Endothelial cell of umbilical vein (primary cell): Measurements from ENCODE around the gene OSBP2. TPM values are rescaled to one million over a fixed set of nuclear protein-coding genes. Genes with fewer than 3 reads are reported as not detected.

ENCODE experiments used
- BruUV-seq: library from RNA; stranded (reverse); fragments of 400-500 nt; replicated peaks from 2 replicates; lab custom pipeline; 2021; lab: Mats Ljungman, UMichigan
- CTCF ChIA-PET: fragments of 300-600, 350-600 bp; sonication (Branson Sonifier 250); formaldehyde crosslinking; loops from one replicate; lab custom pipeline; 2021; ENCODE audit warnings: antibody characterized with exemption, inconsistent platforms; lab: Charles Lee
- POLR2A ChIA-PET: fragments of 300-600, 350-600 bp; sonication (Branson Sonifier 250); formaldehyde crosslinking; loops from one replicate; lab custom pipeline; 2021; ENCODE audit warnings: antibody characterized with exemption, inconsistent platforms; lab: Charles Lee
- DNase-seq: peaks from one replicate; pipeline ENCODE4 v3.0.0-alpha.2; 2011; ENCODE audit warnings: low read depth, low spot score
- FAIRE-seq: peaks from 2 replicates; lab custom pipeline; 2011; peaks lifted over from hg19 to GRCh38; lab: Jason Lieb, UNC
- H2AFZ ChIP-seq: 2 replicates; pipeline ENCODE4 v1.6.0; 2012; ENCODE audit warnings: low read depth, low read length, control low read depth, inconsistent platforms
- H3K27ac ChIP-seq: 2 replicates; pipeline ENCODE4 v1.5.1; 2011; ENCODE audit warnings: low read depth, mild to moderate bottlenecking, control low read depth, low read length, moderate library complexity; ENCODE audit not compliant: insufficient read depth
- H3K27me3 ChIP-seq, 2 experiments: 2 replicates each; pipeline versions ENCODE4 v1.6.0 to v1.6.1; 2011; ENCODE audit warnings: low read length in 2 of 2, mixed read lengths in 1 of 2; ENCODE audit not compliant: control insufficient read depth in 2 of 2, insufficient read depth in 2 of 2
- H3K36me3 ChIP-seq, 2 experiments: 2 replicates in 1 of 2; 3 replicates in 1 of 2; pipeline ENCODE4 v1.5.1; 2011; ENCODE audit warnings: low read length in 2 of 2, mild to moderate bottlenecking in 1 of 2, moderate library complexity in 1 of 2; ENCODE audit not compliant: control insufficient read depth in 2 of 2, insufficient read depth in 2 of 2; ENCODE audit errors: extremely low read depth in 1 of 2
- H3K4me1 ChIP-seq: 3 replicates; pipeline ENCODE4 v1.5.1; 2011; ENCODE audit warnings: mild to moderate bottlenecking, low read length; ENCODE audit not compliant: control insufficient read depth, insufficient read depth; ENCODE audit errors: extremely low read depth
- H3K4me2 ChIP-seq: 2 replicates; pipeline ENCODE4 v1.6.1; 2011; ENCODE audit warnings: low read length, control low read depth, mixed read lengths; ENCODE audit not compliant: insufficient read depth
- H3K4me3 ChIP-seq, 3 experiments: fragments of 200-600 bp in 1 of 3; sonication (generic), shearing (Covaris generic) in 1 of 3; replicated peaks in 1 of 3; 2 replicates each; pipeline ENCODE4 v1.5.1; 2011 to 2016; ENCODE audit warnings: control low read depth in 3 of 3, low read length in 3 of 3, mild to moderate bottlenecking in 2 of 3, inconsistent platforms in 1 of 3, low read depth in 1 of 3, moderate library complexity in 1 of 3; ENCODE audit not compliant: insufficient read depth in 1 of 3
- H3K79me2 ChIP-seq: 2 replicates; pipeline ENCODE4 v1.6.0; 2012; ENCODE audit warnings: low read length, inconsistent platforms; ENCODE audit not compliant: control insufficient read depth, insufficient read depth
- H3K9ac ChIP-seq: replicated peaks from 2 replicates; pipeline ENCODE3; 2011; ENCODE audit warnings: low read length, control low read depth; ENCODE audit not compliant: insufficient read depth; ENCODE audit errors: extremely low read depth
- H3K9me1 ChIP-seq: replicated peaks from 3 replicates; pipeline ENCODE4 v1.6.0; 2011; ENCODE audit warnings: mild to moderate bottlenecking, low read length; ENCODE audit not compliant: control insufficient read depth, insufficient read depth; ENCODE audit errors: extremely low read depth
- H3K9me3 ChIP-seq: replicated peaks from 2 replicates; pipeline ENCODE4 v1.5.1; 2012; ENCODE audit warnings: low read length, inconsistent platforms; ENCODE audit not compliant: control insufficient read depth, insufficient read depth
- H4K20me1 ChIP-seq: replicated peaks from 2 replicates; pipeline ENCODE3; 2011; ENCODE audit warnings: mild to moderate bottlenecking, low read length; ENCODE audit not compliant: control insufficient read depth, insufficient read depth; ENCODE audit errors: extremely low read depth
- CTCF ChIP-seq, 2 donors: IDR thresholded peaks; 1 replicate in 1 of 2; 2 replicates in 1 of 2; pipeline ENCODE4 v1.5.1; 2011; ENCODE audit warnings: low read length in 2 of 2, mild to moderate bottlenecking in 2 of 2, moderate library complexity in 2 of 2, control low read depth in 1 of 2, inconsistent platforms in 1 of 2, low read depth in 1 of 2; ENCODE audit not compliant: insufficient read depth in 1 of 2; ENCODE audit errors: extremely low read depth in 1 of 2
- EZH2 ChIP-seq: IDR thresholded peaks from 2 replicates; pipeline ENCODE4 v1.6.1; 2012; ENCODE audit warnings: borderline replicate concordance, low read depth, mild to moderate bottlenecking, moderate library complexity, low read length, inconsistent platforms; ENCODE audit not compliant: severe bottlenecking
- FOS ChIP-seq: IDR thresholded peaks from 2 replicates; pipeline ENCODE4 v1.6.1; 2011; ENCODE audit warnings: mild to moderate bottlenecking, low read length, moderate library complexity, borderline replicate concordance; ENCODE audit not compliant: insufficient read depth
- GATA2 ChIP-seq: IDR thresholded peaks from 2 replicates; pipeline ENCODE4 v1.7.0; 2011; ENCODE audit warnings: low read depth, mild to moderate bottlenecking, moderate library complexity, mixed read lengths, low read length; ENCODE audit not compliant: insufficient read length, insufficient read depth
- JUN ChIP-seq: IDR thresholded peaks from 2 replicates; pipeline ENCODE4 v1.6.1; 2011; ENCODE audit warnings: borderline replicate concordance, low read depth; ENCODE audit not compliant: insufficient read length, insufficient read depth
- MAX ChIP-seq: IDR thresholded peaks from 2 replicates; pipeline ENCODE4 v1.6.1; 2011; ENCODE audit not compliant: insufficient read depth, insufficient read length
- MYC ChIP-seq: IDR thresholded peaks from one replicate; pipeline ENCODE4 v1.6.1; 2011; ENCODE audit warnings: mild to moderate bottlenecking, low read depth, low read length
- POLR2A ChIP-seq: IDR thresholded peaks from 2 replicates; pipeline ENCODE4 v1.6.1; 2012; ENCODE audit warnings: low read depth, mild to moderate bottlenecking, control low read depth, low read length
- POLR2AphosphoS5 ChIP-seq: IDR thresholded peaks from 2 replicates; pipeline ENCODE4 v1.6.1; 2012; ENCODE audit warnings: low read depth, mild to moderate bottlenecking, control low read depth, low read length, moderate library complexity; ENCODE audit not compliant: insufficient read depth
- dilution Hi-C: fragments of 300-500 bp; cut with MboI; formaldehyde crosslinking; loops from one replicate; pipeline ENCODE4 v1.15.0; 2019; ENCODE audit warnings: low sequenced_read_pairs; ENCODE audit not compliant: extremely low pct_ligation_motif_present
- intact Hi-C: fragments of 100-400 bp; cut with micrococcal nuclease; formaldehyde crosslinking; loops from one replicate; pipeline ENCODE4 v1.10.0; 2022
- polyA plus RNA-seq, 4 experiments: library from polyadenylated mRNA; depleted of rRNA in 3 of 4; stranded (reverse) in 3 of 4; unstranded in 1 of 4; fragments of >200 nt; gene quantifications; 2 replicates each; pipeline versions ENCODE4 v1.2.1 to v1.2.3, GENCODE V29; 2011 to 2012; ENCODE audit warnings: missing spikeins in 1 of 4
- total RNA-seq: library from RNA; stranded (reverse); gene quantifications from 2 replicates; pipeline ENCODE4 v1.2.3, GENCODE V29; 2021

OSBP2 gene
- total and polyA plus RNA-seq, 2 donors (not counting 3 experiments of a cell fraction or from before 2014, with no cell fraction given) = 4.1 to 7.5 TPM

DNA sequence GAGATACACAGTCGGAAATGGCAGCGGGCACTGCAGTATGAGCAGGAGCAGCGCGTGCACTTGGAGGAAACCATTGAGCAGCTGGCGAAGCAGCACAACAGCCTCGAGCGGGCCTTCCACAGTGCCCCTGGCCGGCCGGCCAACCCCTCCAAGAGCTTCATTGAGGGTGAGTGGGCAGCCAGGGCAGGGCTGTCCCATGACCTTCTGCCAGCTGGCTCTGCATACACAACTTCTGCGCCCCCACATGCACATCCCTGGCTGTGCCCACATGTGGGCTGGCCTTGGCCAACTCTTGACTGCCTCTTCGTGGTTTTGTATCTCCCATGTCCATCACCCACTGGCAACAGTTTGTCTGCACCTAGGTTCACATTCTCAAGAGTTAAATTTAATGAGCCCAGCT lies 192.8 kb downstream of the OSBP2 start:
- H3K4me2 ChIP-seq = no peak overlapping the region
- no peak overlapping the region for H2AFZ ChIP-seq
- FAIRE-seq (no peak), DNase-seq (no peak)
- BruUV-seq = no TSS peak
- no peak overlapping the region for H3K27ac ChIP-seq
- no peaks in the 10 kb centered on the region for H3K79me2 ChIP-seq
- no peak overlapping the region for H3K9ac ChIP-seq
- no peaks in the 10 kb centered on the region for H4K20me1 ChIP-seq
- H3K27me3 ChIP-seq = no peaks in the 10 kb centered on the region
- POLR2A ChIA-PET = no interaction called here
- dilution Hi-C loops (no loop called here), intact Hi-C loops (no loop called here)
- no peaks in the 10 kb centered on the region for H3K36me3 ChIP-seq
- H3K9me1 ChIP-seq = no peaks in the 10 kb centered on the region
- no peaks in the 10 kb centered on the region for H3K9me3 ChIP-seq
- TF ChIP-seq CTCF (IDR thresholded peaks at IDR 0.05; ENCODE audit: extremely low read depth in 1 of 2, insufficient read depth in 1 of 2, low read depth in 1 of 2, low read length in 2 of 2) (no peak), MYC (no peak), FOS (no peak)
- H3K4me1 ChIP-seq = no peaks in the 10 kb centered on the region
- no peak overlapping the region for H3K4me3 ChIP-seq
- CTCF ChIA-PET = interaction anchor here (1.2 to 1.7 kb wide), 3 partner anchors 17 to 124 kb away, joined by 3 to 5 read pairs (median 3); no protein-coding TSS in a partner anchor

DNA sequence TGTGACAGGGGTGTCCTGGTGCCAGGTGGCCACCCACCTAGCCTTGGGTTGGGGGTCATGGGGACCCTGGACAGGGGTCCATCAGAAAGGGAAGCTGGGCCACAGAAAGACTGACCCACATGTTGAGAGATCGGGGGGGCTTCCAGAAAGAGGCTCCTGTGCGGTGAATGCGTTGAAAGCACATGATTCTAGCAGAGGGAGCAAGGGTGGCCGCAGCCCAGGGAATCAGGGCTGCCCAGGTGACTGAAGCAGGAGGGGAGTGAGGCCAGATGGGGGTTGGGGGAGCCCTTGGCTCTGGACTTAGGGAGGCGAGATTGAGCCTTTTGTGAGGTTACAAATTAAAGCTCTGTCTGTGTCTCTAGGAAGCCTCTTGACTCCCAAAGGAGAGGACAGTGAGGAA lies 193.2 kb downstream of the OSBP2 start:
- Histone ChIP-seq H3K9ac (no peak overlapping the region), H3K27me3 (no peaks in the 10 kb centered on the region), H3K4me1 (no peaks in the 10 kb centered on the region), H3K79me2 (no peaks in the 10 kb centered on the region), H3K4me3 (no peak overlapping the region), H4K20me1 (no peaks in the 10 kb centered on the region), H2AFZ (no peak overlapping the region), H3K9me3 (no peaks in the 10 kb centered on the region), H3K36me3 (no peaks in the 10 kb centered on the region), H3K27ac (no peak overlapping the region), H3K9me1 (no peaks in the 10 kb centered on the region), H3K4me2 (no peak overlapping the region)
- no peak for TF ChIP-seq FOS
- no peak for TF ChIP-seq GATA2
- TF ChIP-seq MYC = no peak
- no peak for TF ChIP-seq MAX
- no peak for TF ChIP-seq JUN
- TF ChIP-seq POLR2A = no peak
- no peak for TF ChIP-seq POLR2AphosphoS5
- no peak for TF ChIP-seq CTCF (IDR thresholded peaks at IDR 0.05; ENCODE audit: extremely low read depth in 1 of 2, insufficient read depth in 1 of 2, low read depth in 1 of 2, low read length in 2 of 2)
- no peak for TF ChIP-seq EZH2
- ChIA-PET CTCF (interaction anchor here (0.8 to 1.5 kb wide), 3 partner anchors 23 to 125 kb away, joined by 3 read pairs; no protein-coding TSS in a partner anchor), POLR2A (no interaction called here)
- dilution Hi-C loops = no loop called here
- BruUV-seq = no TSS peak
- DNase-seq (no peak), FAIRE-seq (no peak)
- intact Hi-C loops = no loop called here
